Activated T-helper 1 cell treated with Interleukin-2 at 50 U/mL for 16 hours (primary cell): ENCODE results near the gene VIPR2.

Source experiments
- DNase-seq: peaks from one replicate; pipeline ENCODE4 v3.0.0-alpha.2; 2020; ENCODE audit warnings: low read depth

Gene VIPR2

GRCh38 chr7:159042103-159042502, 102.6 kb downstream of the VIPR2 start:
- DNase-seq, result no peak

GRCh38 chr7:159040912-159041711, 103.6 kb downstream of the VIPR2 start:
- DNase-seq, result no peak

GRCh38 chr7:159040146-159040545, 104.5 kb downstream of the VIPR2 start:
- no peak for DNase-seq

GRCh38 chr7:159039716-159040115, 105.0 kb downstream of the VIPR2 start:
- DNase-seq, result no peak

- no peak for DNase-seq
Measured at GRCh38 chr7:159038066-159038465, 106.6 kb downstream of the VIPR2 start.

GRCh38 chr7:159036916-159037605, 107.6 kb downstream of the VIPR2 start:
- no peak for DNase-seq

- DNase-seq, result no peak
Measured at GRCh38 chr7:159035571-159036073, 109.0 kb downstream of the VIPR2 start.

GRCh38 chr7:159034988-159035387, 109.7 kb downstream of the VIPR2 start:
- no peak for DNase-seq

GRCh38 chr7:159034394-159034793, 110.3 kb downstream of the VIPR2 start:
- no peak for DNase-seq

GRCh38 chr7:159033956-159034355, 110.7 kb downstream of the VIPR2 start:
- no peak for DNase-seq

- no peak for DNase-seq
Measured at GRCh38 chr7:159033473-159033825, 111.2 kb downstream of the VIPR2 start.

- no peak for DNase-seq
Measured at GRCh38 chr7:159032753-159033472, 111.8 kb downstream of the VIPR2 start.

- DNase-seq, result no peak
Measured at GRCh38 chr7:159032322-159032721, 112.3 kb downstream of the VIPR2 start.

GRCh38 chr7:159031750-159032149, 112.9 kb downstream of the VIPR2 start:
- DNase-seq, result no peak

- no peak for DNase-seq
Measured at GRCh38 chr7:159031135-159031701, 113.4 kb downstream of the VIPR2 start.

- no peak for DNase-seq
Measured at GRCh38 chr7:159030490-159031134, 114.1 kb downstream of the VIPR2 start.

GRCh38 chr7:159028508-159029401, 115.9 kb downstream of the VIPR2 start:
- DNase-seq, result no peak

GRCh38 chr7:159027789-159028507, 116.7 kb downstream of the VIPR2 start:
- no peak for DNase-seq

- DNase-seq, result no peak
Measured at GRCh38 chr7:159027056-159027788, 117.4 kb downstream of the VIPR2 start.
